Epithelial cell of esophagus (primary cell): ENCODE data around the gene SP3.

Experiments used
- DNase-seq: peaks from one replicate; pipeline ENCODE4 v3.0.0; 2010; ENCODE audit warnings: low read depth
- H3K4me3 ChIP-seq: 2 replicates; pipeline ENCODE4 v1.5.1; 2011; ENCODE audit warnings: mild to moderate bottlenecking, low read length, control low read depth
- TF ChIP-seq, protein P1 (sequence below): IDR thresholded peaks from 2 replicates; pipeline ENCODE4 v1.5.1; 2011; ENCODE audit warnings: low read depth, mild to moderate bottlenecking, low read length, control low read depth, inconsistent platforms; ENCODE audit not compliant: insufficient read depth; ENCODE audit errors: missing control alignments

Gene SP3

DNA sequence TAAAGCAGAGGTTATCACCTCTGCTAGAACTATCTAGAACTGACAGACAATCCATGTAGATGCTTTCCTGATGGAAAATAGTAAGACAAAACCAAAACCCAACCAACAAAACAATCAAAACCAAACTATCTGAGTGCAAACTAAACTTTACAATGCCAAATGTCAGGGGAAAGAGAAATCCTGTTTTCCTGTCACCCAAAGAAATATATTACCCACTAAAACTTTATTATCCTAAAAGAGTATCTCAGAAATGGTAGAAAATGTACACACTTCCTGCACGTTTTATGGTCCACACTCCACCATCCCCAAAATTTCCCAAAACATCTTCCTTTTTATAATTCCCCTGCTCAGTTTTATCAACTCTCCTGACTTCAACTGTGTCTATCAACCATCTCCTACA is 29.9 kb downstream of the SP3 start:
- no peak overlapping the region for H3K4me3 ChIP-seq
- DNase-seq = no peak
- TF ChIP-seq, protein P1, sequence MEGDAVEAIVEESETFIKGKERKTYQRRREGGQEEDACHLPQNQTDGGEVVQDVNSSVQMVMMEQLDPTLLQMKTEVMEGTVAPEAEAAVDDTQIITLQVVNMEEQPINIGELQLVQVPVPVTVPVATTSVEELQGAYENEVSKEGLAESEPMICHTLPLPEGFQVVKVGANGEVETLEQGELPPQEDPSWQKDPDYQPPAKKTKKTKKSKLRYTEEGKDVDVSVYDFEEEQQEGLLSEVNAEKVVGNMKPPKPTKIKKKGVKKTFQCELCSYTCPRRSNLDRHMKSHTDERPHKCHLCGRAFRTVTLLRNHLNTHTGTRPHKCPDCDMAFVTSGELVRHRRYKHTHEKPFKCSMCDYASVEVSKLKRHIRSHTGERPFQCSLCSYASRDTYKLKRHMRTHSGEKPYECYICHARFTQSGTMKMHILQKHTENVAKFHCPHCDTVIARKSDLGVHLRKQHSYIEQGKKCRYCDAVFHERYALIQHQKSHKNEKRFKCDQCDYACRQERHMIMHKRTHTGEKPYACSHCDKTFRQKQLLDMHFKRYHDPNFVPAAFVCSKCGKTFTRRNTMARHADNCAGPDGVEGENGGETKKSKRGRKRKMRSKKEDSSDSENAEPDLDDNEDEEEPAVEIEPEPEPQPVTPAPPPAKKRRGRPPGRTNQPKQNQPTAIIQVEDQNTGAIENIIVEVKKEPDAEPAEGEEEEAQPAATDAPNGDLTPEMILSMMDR = no peak

DNA sequence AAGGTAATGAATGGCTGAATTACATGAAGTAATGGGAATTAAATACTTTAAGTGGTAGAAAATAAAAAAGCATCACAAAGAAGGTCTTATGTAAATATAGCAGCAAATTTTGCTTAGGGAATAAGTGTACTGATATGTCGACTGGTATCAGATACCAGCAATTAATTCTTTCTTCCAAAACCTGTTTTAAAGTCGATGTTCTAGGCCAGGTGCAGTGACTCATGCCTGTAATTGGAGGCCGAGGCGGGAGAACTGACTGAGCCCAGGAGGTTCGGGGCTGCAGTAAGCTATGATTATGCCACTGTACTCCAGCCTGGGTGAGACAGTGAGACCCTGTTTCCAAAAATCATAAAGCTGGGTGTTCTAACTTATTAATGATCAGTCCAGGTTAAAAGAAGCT is 30.3 kb downstream of the SP3 start:
- peak; percentile 54 for DNase-seq
- H3K4me3 ChIP-seq = no peak overlapping the region
- TF ChIP-seq, protein P1 = no peak

DNA sequence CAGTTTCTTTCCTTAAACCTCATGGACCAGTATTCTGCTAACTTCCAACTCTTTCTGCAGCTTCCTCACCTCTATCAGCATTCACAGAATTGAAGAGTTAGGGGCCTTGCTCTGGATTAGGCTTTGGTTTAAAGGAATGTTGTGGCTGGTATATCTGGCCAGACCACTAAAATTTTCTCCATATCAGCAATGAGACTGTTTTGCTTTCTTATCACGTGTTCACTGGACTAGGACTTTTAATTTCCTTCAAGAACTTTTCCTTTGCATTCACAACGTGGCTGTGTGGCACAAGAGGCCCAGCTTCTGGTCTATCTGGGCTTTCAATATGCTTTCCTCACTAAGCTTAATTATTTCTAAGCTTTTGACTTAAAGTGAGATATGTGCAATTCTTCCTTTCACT is 33.4 kb downstream of the SP3 start:
- no peak for DNase-seq

DNA sequence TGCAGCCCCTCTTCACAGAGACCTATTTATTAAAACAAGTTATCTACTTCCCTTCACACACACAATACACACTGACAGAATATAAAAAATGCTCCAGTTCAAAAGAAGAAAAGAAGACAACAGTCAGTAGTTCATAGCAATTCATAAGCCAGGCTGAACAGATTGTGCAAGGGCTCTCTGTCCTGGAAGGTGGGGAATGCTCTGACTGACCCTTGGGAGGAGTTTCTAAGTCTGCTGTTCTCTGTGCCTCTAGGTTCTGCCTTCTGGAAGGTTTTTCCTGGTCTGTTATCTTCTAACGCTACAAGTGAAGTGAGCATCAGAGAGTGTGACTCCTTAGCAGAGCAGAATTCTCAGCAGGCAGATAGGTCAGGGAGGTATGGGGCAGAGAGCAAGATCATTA is 35.7 kb downstream of the SP3 start:
- no peak overlapping the region for H3K4me3 ChIP-seq
- TF ChIP-seq, protein P1 = no peak
- DNase-seq = no peak

More for the DNA sequence above, 33.4 kb downstream of the SP3 start:
- TF ChIP-seq, protein P1 = no peak
- H3K4me3 ChIP-seq = no peak overlapping the region

DNA sequence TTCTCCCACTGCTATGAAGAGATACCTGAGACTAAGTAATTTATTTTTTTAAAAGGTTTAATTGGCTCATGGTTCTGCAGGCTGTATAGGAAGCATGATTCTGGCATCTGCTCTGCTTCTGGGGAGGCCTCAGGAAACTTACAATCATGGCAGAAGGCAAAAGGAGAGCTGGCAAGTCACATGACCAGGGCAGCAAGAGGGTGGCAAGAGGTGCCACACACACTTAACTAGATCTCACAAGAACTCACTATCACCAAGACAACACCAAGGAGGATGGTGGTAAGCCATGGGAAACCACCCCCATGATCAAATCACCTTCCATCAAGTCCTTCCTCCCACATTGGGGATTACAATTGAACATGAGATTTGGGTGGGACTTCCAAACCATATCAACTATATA is 38.3 kb downstream of the SP3 start:
- no peak for DNase-seq
- no peak overlapping the region for H3K4me3 ChIP-seq
- TF ChIP-seq, protein P1 = no peak

DNA sequence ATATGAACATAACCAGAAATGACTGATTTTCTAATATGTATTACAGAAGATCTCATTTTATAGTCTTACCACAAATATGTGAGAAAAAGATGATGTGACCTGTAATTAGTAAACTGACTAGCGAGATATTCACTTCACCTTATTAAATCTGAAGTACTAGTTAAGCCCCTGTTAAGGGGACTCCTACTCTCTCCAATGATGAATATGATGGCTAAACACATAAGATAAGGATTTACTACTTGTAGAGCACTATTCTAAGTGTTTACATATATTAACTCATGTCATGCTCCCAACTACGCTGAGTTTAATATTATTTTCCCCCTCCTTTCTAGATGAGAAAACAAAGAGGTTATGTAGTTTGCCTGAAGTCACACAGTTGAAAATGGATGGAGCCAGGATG is 40.9 kb downstream of the SP3 start:
- no peak for DNase-seq
- TF ChIP-seq, protein P1 = no peak
- no peak overlapping the region for H3K4me3 ChIP-seq

DNA sequence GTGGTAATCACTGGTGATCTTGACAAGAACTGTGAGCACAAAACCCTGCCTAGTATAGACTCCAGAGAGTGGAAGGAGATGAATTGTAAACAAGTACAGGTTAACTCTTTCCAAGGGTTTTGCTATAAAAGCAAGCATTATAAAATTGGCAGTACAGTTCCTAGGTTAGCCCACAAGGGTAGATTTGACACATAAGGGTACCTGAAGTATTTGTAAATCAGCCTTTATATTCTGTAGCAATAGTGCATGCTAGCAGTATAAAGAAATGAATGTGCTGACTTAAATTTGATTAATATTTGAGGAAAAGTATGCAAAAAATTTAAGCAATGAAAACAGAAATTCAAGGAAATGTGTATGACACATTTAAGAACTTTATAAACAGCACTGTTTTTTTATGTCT is 42.4 kb downstream of the SP3 start:
- H3K4me3 ChIP-seq = no peak overlapping the region
- DNase-seq = no peak
- TF ChIP-seq, protein P1 = no peak
